HepG2 (cell line): ENCODE data around the gene ORMDL3. TPM values are rescaled to one million over a fixed set of nuclear protein-coding genes. Genes with fewer than 3 reads are reported as not detected.

Source experiments
- AGO2 ChIP-seq: fragments of 200-400 bp; formaldehyde crosslinking; optimal IDR thresholded peaks from 2 replicates; pipeline ENCODE3; 2017; ENCODE audit warnings: mild to moderate bottlenecking, low read depth, low read length, moderate library complexity
- ASH2L ChIP-seq: fragments of 300-600, 200-600 bp; sonication (generic); IDR thresholded peaks from 2 replicates; pipeline ENCODE4 v1.7.0; 2017; ENCODE audit warnings: low read depth, mild to moderate bottlenecking, moderate library complexity, mixed read lengths, low read length; ENCODE audit not compliant: insufficient read length
- CHD4 ChIP-seq: fragments of 200-600 bp; sonication (generic); IDR thresholded peaks from 2 replicates; pipeline ENCODE4 v1.7.0; 2017; ENCODE audit warnings: mild to moderate bottlenecking, low read length, borderline replicate concordance
- CTCF ChIP-seq: sonication (generic); formaldehyde crosslinking; IDR thresholded peaks from 2 replicates; pipeline ENCODE4 v1.5.0; 2020; ENCODE audit warnings: mild to moderate bottlenecking, missing genetic modification reagents, moderate library complexity
- ETS1 ChIP-seq: sonication (generic); formaldehyde crosslinking; IDR thresholded peaks from 2 replicates; pipeline ENCODE4 v1.4.0; 2020; ENCODE audit warnings: missing genetic modification reagents
- GMEB1 ChIP-seq: sonication (generic); formaldehyde crosslinking; IDR thresholded peaks from 2 replicates; pipeline ENCODE4 v1.5.1; 2020; ENCODE audit warnings: missing genetic modification reagents, mild to moderate bottlenecking, borderline replicate concordance
- JUND ChIP-seq: sonication (generic); formaldehyde crosslinking; IDR thresholded peaks from 2 replicates; pipeline ENCODE4 v1.8.0; 2022; ENCODE audit warnings: mild to moderate bottlenecking, missing genetic modification reagents
- MLLT10 ChIP-seq: sonication (generic); formaldehyde crosslinking; IDR thresholded peaks from 2 replicates; pipeline ENCODE4 v1.4.0; 2020; ENCODE audit warnings: missing genetic modification reagents
- NCOA5 ChIP-seq: sonication (generic); formaldehyde crosslinking; IDR thresholded peaks from 2 replicates; pipeline ENCODE4 v1.4.0; 2020; ENCODE audit warnings: missing genetic modification reagents
- NR2C2 ChIP-seq: sonication (generic); formaldehyde crosslinking; IDR thresholded peaks from 2 replicates; pipeline ENCODE4 v1.4.0; 2020; ENCODE audit warnings: missing genetic modification reagents, mild to moderate bottlenecking, moderate library complexity, borderline replicate concordance
- RXRA ChIP-seq: sonication (generic); formaldehyde crosslinking; IDR thresholded peaks from 2 replicates; pipeline ENCODE4 v1.5.1; 2020; ENCODE audit warnings: missing genetic modification reagents
- SCMH1 ChIP-seq: sonication (generic); formaldehyde crosslinking; IDR thresholded peaks from 2 replicates; pipeline ENCODE4 v1.9.0; 2021; ENCODE audit warnings: missing genetic modification reagents, mild to moderate bottlenecking, borderline replicate concordance
- SMAD1 ChIP-seq: sonication (generic); formaldehyde crosslinking; IDR thresholded peaks from 2 replicates; pipeline ENCODE4 v1.4.0; 2020; ENCODE audit warnings: missing genetic modification reagents, low read depth, mild to moderate bottlenecking, borderline replicate concordance
- STAG1 ChIP-seq: sonication (generic); formaldehyde crosslinking; IDR thresholded peaks from 2 replicates; pipeline ENCODE4 v1.4.0; 2020; ENCODE audit warnings: missing genetic modification reagents
- TOE1 ChIP-seq: sonication (generic); formaldehyde crosslinking; IDR thresholded peaks from 2 replicates; pipeline ENCODE4 v1.4.0; 2020; ENCODE audit warnings: mild to moderate bottlenecking, missing genetic modification reagents
- ZBTB7A ChIP-seq: sonication (generic); formaldehyde crosslinking; IDR thresholded peaks from 2 replicates; pipeline ENCODE4 v1.8.0; 2022; ENCODE audit warnings: mild to moderate bottlenecking, missing genetic modification reagents
- ZFP62 ChIP-seq: sonication (generic); formaldehyde crosslinking; IDR thresholded peaks from 2 replicates; pipeline ENCODE4 v1.4.0; 2020; ENCODE audit warnings: missing genetic modification reagents
- ZNF652 ChIP-seq: IDR thresholded peaks from 2 replicates; pipeline ENCODE4 v1.6.1; 2016; ENCODE audit warnings: low read depth, borderline replicate concordance
- ZNF709 ChIP-seq: sonication (generic); formaldehyde crosslinking; IDR thresholded peaks from 2 replicates; pipeline ENCODE4 v1.5.0; 2020; ENCODE audit warnings: mild to moderate bottlenecking, missing genetic modification reagents
- ZNF724P ChIP-seq: sonication (generic); formaldehyde crosslinking; IDR thresholded peaks from 2 replicates; pipeline ENCODE4 v1.8.0; 2022; ENCODE audit warnings: missing genetic modification reagents, borderline replicate concordance
- ZNF747 ChIP-seq: sonication (generic); formaldehyde crosslinking; IDR thresholded peaks from 2 replicates; pipeline ENCODE4 v1.8.1; 2023; ENCODE audit warnings: missing genetic modification reagents, mild to moderate bottlenecking, borderline replicate concordance
- ZNF749 ChIP-seq: sonication (generic); formaldehyde crosslinking; IDR thresholded peaks from 2 replicates; pipeline ENCODE4 v1.8.0; 2022; ENCODE audit warnings: mild to moderate bottlenecking, missing genetic modification reagents, moderate library complexity, borderline replicate concordance
- ZSCAN30 ChIP-seq: sonication (generic); formaldehyde crosslinking; IDR thresholded peaks from 2 replicates; pipeline ENCODE4 v1.5.0; 2020; ENCODE audit warnings: mild to moderate bottlenecking, missing genetic modification reagents
- polyA plus RNA-seq, 8 experiments: library from polyadenylated mRNA; depleted of rRNA in 3 of 8; stranded (reverse) in 7 of 8; unstranded in 1 of 8; fragments of >200 nt; fragmentation: Illumina TruSeq in 4 of 8; extraction: Trizol in 4 of 8; gene quantifications; 2 replicates each; pipeline versions ENCODE4 v1.2.1 to v1.2.3, GENCODE V29; 2011 to 2016; ENCODE audit warnings: low read depth in 4 of 8, missing spikeins in 1 of 8, mixed read lengths in 1 of 8; ENCODE audit not compliant: insufficient read depth in 1 of 8
- total RNA-seq, 5 experiments: library from RNA; depleted of rRNA; stranded (reverse); fragments of >200 nt; fragmentation: Illumina TruSeq; extraction: Trizol; gene quantifications; 2 replicates each; pipeline ENCODE4 v1.2.3, GENCODE V29; 2016; ENCODE audit warnings: low read depth in 1 of 5
- TF ChIP-seq, protein P1 (sequence below), 2 experiments: sonication (generic) in 1 of 2; formaldehyde crosslinking in 1 of 2; IDR thresholded peaks; 2 replicates each; pipeline versions ENCODE4 v1.4.0 to v1.6.1; 2018 to 2020; ENCODE audit warnings: missing genetic modification reagents in 2 of 2, borderline replicate concordance in 1 of 2, low read depth in 1 of 2, mild to moderate bottlenecking in 1 of 2, missing biosample characterization in 1 of 2

Gene ORMDL3
- total and polyA plus RNA-seq, 2 of the 13 experiments (the other 11 are each of a cell fraction or from before 2014, with no cell fraction given), result 181 to 384 TPM

DNA sequence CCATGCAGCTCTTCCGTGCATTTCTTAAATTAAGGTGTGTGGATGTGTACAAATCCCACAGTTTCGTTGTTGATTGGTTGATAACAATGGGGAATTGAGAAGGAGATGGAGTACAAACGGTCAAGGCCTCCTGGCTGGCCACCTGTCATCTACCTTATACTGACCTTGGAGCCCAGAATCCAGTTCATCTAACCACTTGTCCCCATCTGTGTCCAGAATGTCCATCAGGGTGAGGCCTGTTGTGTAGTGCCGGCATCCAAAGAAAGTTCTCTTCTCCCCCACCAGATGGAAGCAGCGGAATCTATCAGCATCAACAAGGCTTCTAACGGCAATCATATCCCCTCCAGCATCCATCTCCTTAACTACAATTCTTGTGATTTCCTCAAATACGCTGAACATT lies 10.5 kb downstream of the ORMDL3 start (continued):
- peak; percentile 10; the same call in 1 of the 2 replicates for TF ChIP-seq ZNF652 (CRISPR knock-in tag)
- TF ChIP-seq NR2C2 (CRISPR knock-in tag), result no peak
- TF ChIP-seq CTCF (CRISPR knock-in tag), result peak; percentile 87
- no peak for TF ChIP-seq TOE1 (CRISPR knock-in tag)
- TF ChIP-seq, protein P1, sequence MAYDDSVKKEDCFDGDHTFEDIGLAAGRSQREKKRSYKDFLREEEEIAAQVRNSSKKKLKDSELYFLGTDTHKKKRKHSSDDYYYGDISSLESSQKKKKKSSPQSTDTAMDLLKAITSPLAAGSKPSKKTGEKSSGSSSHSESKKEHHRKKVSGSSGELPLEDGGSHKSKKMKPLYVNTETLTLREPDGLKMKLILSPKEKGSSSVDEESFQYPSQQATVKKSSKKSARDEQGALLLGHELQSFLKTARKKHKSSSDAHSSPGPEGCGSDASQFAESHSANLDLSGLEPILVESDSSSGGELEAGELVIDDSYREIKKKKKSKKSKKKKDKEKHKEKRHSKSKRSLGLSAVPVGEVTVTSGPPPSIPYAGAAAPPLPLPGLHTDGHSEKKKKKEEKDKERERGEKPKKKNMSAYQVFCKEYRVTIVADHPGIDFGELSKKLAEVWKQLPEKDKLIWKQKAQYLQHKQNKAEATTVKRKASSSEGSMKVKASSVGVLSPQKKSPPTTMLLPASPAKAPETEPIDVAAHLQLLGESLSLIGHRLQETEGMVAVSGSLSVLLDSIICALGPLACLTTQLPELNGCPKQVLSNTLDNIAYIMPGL (CRISPR knock-in tag; IDR thresholded peaks at IDR 0.05; ENCODE audit: borderline replicate concordance in 1 of 2, low read depth in 1 of 2), result peak; percentile 45 to 51; a peak in 1 of 4 replicates
- no peak for TF ChIP-seq MLLT10
- TF ChIP-seq JUND (CRISPR knock-in tag), result no peak
- TF ChIP-seq ZNF747 (CRISPR knock-in tag), result no peak
- TF ChIP-seq RXRA, result no peak
- no peak for TF ChIP-seq SMAD1 (CRISPR knock-in tag)
- no peak for TF ChIP-seq ZFP62
- no peak for TF ChIP-seq GMEB1 (CRISPR knock-in tag)
- peak; percentile 75 for TF ChIP-seq STAG1 (CRISPR knock-in tag)
- TF ChIP-seq ETS1 (CRISPR knock-in tag), result no peak
- TF ChIP-seq SCMH1 (CRISPR knock-in tag), result no peak
- TF ChIP-seq AGO2, result no peak
- TF ChIP-seq ZNF709, result no peak
- TF ChIP-seq ZNF749 (CRISPR knock-in tag), result no peak
- no peak for TF ChIP-seq ZBTB7A (CRISPR knock-in tag)
- peak; percentile 70; the same call in 1 of the 2 replicates for TF ChIP-seq ZNF724P
- TF ChIP-seq ZSCAN30 (CRISPR knock-in tag), result no peak
- no peak for TF ChIP-seq CHD4
- no peak for TF ChIP-seq NCOA5 (CRISPR knock-in tag)
- peak; percentile 40 for TF ChIP-seq ASH2L
